H1 (cell line): Measurements from ENCODE around the gene SH3PXD2B. TPM values are rescaled to one million over a fixed set of nuclear protein-coding genes. Genes with fewer than 3 reads are reported as not detected.

Experiments
- CTCF ChIA-PET: fragments of 300-600 bp; sonication (Branson Sonifier 250); formaldehyde crosslinking; loops from one replicate; lab custom pipeline; 2021; ENCODE audit not compliant: partially characterized antibody; lab: Charles Lee
- POLR2A ChIA-PET: fragments of 300-600 bp; sonication (Branson Sonifier 250); formaldehyde crosslinking; loops from one replicate; lab custom pipeline; 2021; ENCODE audit warnings: inconsistent platforms; ENCODE audit not compliant: partially characterized antibody; lab: Charles Lee
- DNase-seq, 2 experiments: peaks; one replicate each; pipeline versions ENCODE4 v3.0.0 to v3.0.0-alpha.2; 2010 to 2022; ENCODE audit warnings: low spot score in 2 of 2, low read depth in 1 of 2, mixed read lengths in 1 of 2
- FAIRE-seq: peaks from 2 replicates; lab custom pipeline; 2011; peaks lifted over from hg19 to GRCh38; lab: Jason Lieb, UNC
- H2AFZ ChIP-seq: 2 replicates; pipeline ENCODE4 v1.8.1; 2012; ENCODE audit warnings: low read length, inconsistent platforms
- H2AK5ac ChIP-seq: 2 replicates; pipeline ENCODE4 v1.6.1; 2013; ENCODE audit warnings: low read depth, low read length
- H2BK120ac ChIP-seq: replicated peaks from 2 replicates; pipeline ENCODE3; 2013; ENCODE audit warnings: low read depth, low read length, inconsistent platforms
- H2BK12ac ChIP-seq: 2 replicates; pipeline ENCODE4 v1.6.1; 2013; ENCODE audit warnings: low read depth, low read length
- H2BK15ac ChIP-seq: 2 replicates; pipeline ENCODE4 v1.6.1; 2013; ENCODE audit warnings: low read length
- H2BK20ac ChIP-seq: 2 replicates; pipeline ENCODE4 v1.6.1; 2013; ENCODE audit warnings: low read length
- H2BK5ac ChIP-seq: 2 replicates; pipeline ENCODE4 v1.6.1; 2013; ENCODE audit warnings: low read depth, low read length
- H3K14ac ChIP-seq: 2 replicates; pipeline ENCODE4 v1.6.1; 2013; ENCODE audit warnings: inconsistent platforms; ENCODE audit not compliant: insufficient read length
- H3K18ac ChIP-seq: 2 replicates; pipeline ENCODE4 v1.6.1; 2013; ENCODE audit warnings: low read length; ENCODE audit errors: extremely low read depth
- H3K23ac ChIP-seq: 2 replicates; pipeline ENCODE4 v1.6.1; 2013; ENCODE audit warnings: inconsistent platforms; ENCODE audit not compliant: insufficient read length
- H3K23me2 ChIP-seq: 2 replicates; pipeline ENCODE4 v1.6.1; 2013; ENCODE audit warnings: low read depth, low read length
- H3K27ac ChIP-seq: 2 replicates; pipeline ENCODE4 v1.6.1; 2011; ENCODE audit warnings: low read depth, low read length, inconsistent platforms
- H3K27me3 ChIP-seq, 4 experiments: replicated peaks in 1 of 4; 1 replicate in 1 of 4; 2 replicates in 3 of 4; pipeline versions ENCODE4 v1.6.1 to v1.8.1; 2011 to 2013; ENCODE audit warnings: low read length in 3 of 4, mild to moderate bottlenecking in 3 of 4, inconsistent platforms in 2 of 4, mixed read lengths in 2 of 4, moderate library complexity in 1 of 4; ENCODE audit not compliant: control insufficient read depth in 3 of 4, insufficient read depth in 3 of 4; ENCODE audit errors: extremely low read depth in 1 of 4
- H3K36me3 ChIP-seq, 4 experiments: 2 replicates each; pipeline versions ENCODE4 v1.6.1 to v1.8.1; 2011 to 2013; ENCODE audit warnings: mild to moderate bottlenecking in 4 of 4, low read length in 3 of 4, moderate library complexity in 2 of 4, control low read depth in 1 of 4, inconsistent platforms in 1 of 4; ENCODE audit not compliant: insufficient read depth in 4 of 4, control insufficient read depth in 2 of 4
- H3K4ac ChIP-seq: replicated peaks from 2 replicates; pipeline ENCODE3; 2013; ENCODE audit warnings: low read length, low read depth, mixed read lengths, inconsistent platforms; ENCODE audit not compliant: insufficient read length
- H3K4me1 ChIP-seq, 4 experiments: replicated peaks in 1 of 4; 1 replicate in 1 of 4; 2 replicates in 3 of 4; pipeline versions ENCODE4 v1.6.1 to v1.8.1; 2011 to 2013; ENCODE audit warnings: low read length in 3 of 4, inconsistent platforms in 2 of 4, mixed read lengths in 1 of 4; ENCODE audit not compliant: insufficient read depth in 4 of 4, control insufficient read depth in 3 of 4
- H3K4me2 ChIP-seq, 2 experiments: 2 replicates each; pipeline versions ENCODE4 v1.6.1 to v1.8.1; 2011 to 2013; ENCODE audit warnings: low read depth in 2 of 2, low read length in 2 of 2, control low read depth in 1 of 2, inconsistent platforms in 1 of 2, mild to moderate bottlenecking in 1 of 2; ENCODE audit not compliant: insufficient read depth in 1 of 2
- H3K4me3 ChIP-seq, 4 experiments: fragments of 200-600, 300-600 bp in 1 of 4; sonication (generic), shearing (Covaris generic), sonication (Bioruptor Twin) in 1 of 4; 2 replicates each; pipeline versions ENCODE4 v1.5.1 to v1.8.1; 2011 to 2016; ENCODE audit warnings: low read length in 4 of 4, low read depth in 3 of 4, control low read depth in 2 of 4, inconsistent platforms in 2 of 4, mild to moderate bottlenecking in 2 of 4, mixed read lengths in 1 of 4, moderate library complexity in 1 of 4; ENCODE audit not compliant: insufficient read depth in 2 of 4; ENCODE audit errors: extremely low read depth in 1 of 4
- H3K56ac ChIP-seq: replicated peaks from 2 replicates; pipeline ENCODE3; 2013; ENCODE audit warnings: low read depth, mild to moderate bottlenecking, mixed read lengths, low read length, inconsistent platforms; ENCODE audit not compliant: insufficient read length
- H3K79me1 ChIP-seq: 2 replicates; pipeline ENCODE4 v1.6.1; 2013; ENCODE audit warnings: low read depth, low read length, control low read depth
- H3K79me2 ChIP-seq, 2 experiments: 2 replicates each; pipeline versions ENCODE4 v1.6.1 to v1.8.1; 2012 to 2013; ENCODE audit warnings: low read length in 2 of 2, mild to moderate bottlenecking in 2 of 2, inconsistent platforms in 1 of 2; ENCODE audit not compliant: insufficient read depth in 2 of 2, control insufficient read depth in 1 of 2
- H3K9ac ChIP-seq, 4 experiments: replicated peaks in 1 of 4; 1 replicate in 1 of 4; 2 replicates in 3 of 4; pipeline versions ENCODE4 v1.6.1 to v1.8.1; 2011 to 2013; ENCODE audit warnings: low read depth in 3 of 4, low read length in 3 of 4, control low read depth in 2 of 4, mild to moderate bottlenecking in 2 of 4, moderate library complexity in 2 of 4, inconsistent platforms in 1 of 4; ENCODE audit errors: extremely low read depth in 1 of 4
- H3K9me3 ChIP-seq, 2 experiments: 2 replicates each; pipeline versions ENCODE4 v1.6.1 to v1.8.1; 2012 to 2013; ENCODE audit warnings: mild to moderate bottlenecking in 2 of 2, moderate library complexity in 2 of 2, control low read depth in 1 of 2, inconsistent platforms in 1 of 2, low read depth in 1 of 2, low read length in 1 of 2, mixed read lengths in 1 of 2; ENCODE audit not compliant: insufficient read depth in 2 of 2
- H4K20me1 ChIP-seq, 2 experiments: replicated peaks in 1 of 2; 2 replicates each; pipeline versions ENCODE3 to v1.8.1; 2011 to 2013; ENCODE audit warnings: inconsistent platforms in 2 of 2, low read length in 2 of 2, mild to moderate bottlenecking in 1 of 2; ENCODE audit not compliant: insufficient read depth in 2 of 2, control insufficient read depth in 1 of 2
- H4K5ac ChIP-seq: 2 replicates; pipeline ENCODE4 v1.6.1; 2013; ENCODE audit warnings: low read length, low read depth, mixed read lengths, inconsistent platforms; ENCODE audit not compliant: insufficient read length
- H4K8ac ChIP-seq: 2 replicates; pipeline ENCODE4 v1.8.0; 2013; ENCODE audit warnings: mild to moderate bottlenecking, moderate library complexity, low read length, inconsistent platforms; ENCODE audit not compliant: insufficient read depth; ENCODE audit errors: extremely low read depth
- H4K91ac ChIP-seq: replicated peaks from 2 replicates; pipeline ENCODE3; 2013; ENCODE audit warnings: low read length, mixed read lengths, inconsistent platforms; ENCODE audit not compliant: insufficient read length
- BACH1 ChIP-seq: IDR thresholded peaks from 2 replicates; pipeline ENCODE4 v1.6.1; 2012; ENCODE audit warnings: low read length, improper control_type of control experiment
- TAF1 ChIP-seq: IDR thresholded peaks from 2 replicates; pipeline ENCODE4 v1.6.1; 2011; ENCODE audit warnings: mild to moderate bottlenecking, low read depth, low read length
- TAF7 ChIP-seq: optimal IDR thresholded peaks from 2 replicates; pipeline ENCODE3; 2011; ENCODE audit warnings: low read depth, mild to moderate bottlenecking, inconsistent platforms, low read length, moderate library complexity, borderline replicate concordance
- TEAD4 ChIP-seq: IDR thresholded peaks from 2 replicates; pipeline ENCODE4 v1.6.1; 2012; ENCODE audit warnings: low read depth, low read length, inconsistent platforms, mixed read lengths
- WGBS, 2 experiments: shearing (Covaris generic) in 1 of 2; methylation state at CpG; one replicate each; pipeline versions ENCODE4 v1.1.6 to v1.1.7; 2013 to 2015; ENCODE audit warnings: low lambda C conversion rate in 2 of 2, mixed read lengths in 2 of 2, inconsistent platforms in 1 of 2, low coverage in 1 of 2, missing lambda C conversion rate in 1 of 2; ENCODE audit not compliant: insufficient replicate concordance in 2 of 2, insufficient coverage in 1 of 2, insufficient read length in 1 of 2; ENCODE audit errors: extremely low coverage in 1 of 2, missing lambda C conversion rate in 1 of 2; 5-methylcytosine and 5-hydroxymethylcytosine counted together
- polyA plus RNA-seq, 7 experiments: library from polyadenylated mRNA; depleted of rRNA in 3 of 7; stranded (reverse) in 5 of 7; unstranded in 2 of 7; fragments of >200 nt in 5 of 7; fragments of 200-250 nt in 2 of 7; gene quantifications; 1 replicate in 5 of 7; 2 replicates in 1 of 7; 4 replicates in 1 of 7; pipeline versions ENCODE4 v1.2.1 to v1.2.3, GENCODE V29; 2011 to 2013; ENCODE audit warnings: missing spikeins in 2 of 7, mixed read lengths in 2 of 7
- total RNA-seq: library from RNA; stranded (reverse); fragmentation: NEBNext Ultra II Directional; extraction: Animal tissue kit (Norgen Biotek cat#: 25700); gene quantifications from 2 replicates; pipeline ENCODE4 v1.2.1, GENCODE V29; 2021

SH3PXD2B gene
- total and polyA plus RNA-seq, 2 of the 8 experiments (the other 6 are each of a cell fraction or from before 2014, with no cell fraction given), result 32.9 to 72.9 TPM

DNA sequence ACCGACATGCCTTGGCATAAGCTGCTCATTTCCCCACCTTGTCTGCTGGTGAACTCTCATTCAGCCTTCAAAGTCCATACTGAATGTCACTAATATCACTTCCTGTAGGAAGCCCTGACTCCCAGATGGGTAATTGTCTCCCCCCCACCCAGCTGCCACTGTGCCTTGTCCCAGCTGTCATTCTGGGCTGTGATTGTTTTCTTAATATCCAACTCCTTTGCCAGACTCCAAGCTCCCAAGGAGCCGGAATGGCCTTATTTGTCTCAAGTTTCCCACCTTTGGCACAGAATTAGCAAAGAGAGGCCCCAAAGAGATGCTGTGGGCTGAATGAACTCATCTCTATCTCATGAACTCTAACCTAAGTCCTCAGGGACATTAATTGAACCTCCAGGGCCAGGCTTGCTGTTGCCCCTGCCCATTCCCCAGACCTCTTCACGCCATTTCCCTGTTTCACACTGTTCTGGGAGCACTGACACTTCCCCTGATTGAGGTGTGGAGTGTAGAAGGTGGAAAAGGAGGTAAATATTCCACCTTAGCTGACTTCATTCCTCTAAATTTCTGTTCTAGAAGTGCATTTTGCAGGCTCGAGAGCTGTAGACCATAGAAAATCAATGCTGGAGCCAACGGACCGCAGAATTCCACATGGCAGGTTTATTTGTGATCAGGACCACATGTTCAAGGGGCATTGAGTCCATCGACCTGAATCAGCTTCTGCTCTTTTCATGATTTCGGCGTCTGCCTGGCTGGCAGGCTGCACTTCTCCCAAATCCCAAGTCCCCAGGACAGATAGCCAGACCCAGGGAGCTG is 4.9 kb upstream of the SH3PXD2B start:
- ChIA-PET POLR2A (no interaction called here), CTCF (interaction anchor here (0.6 to 5.5 kb wide), 5 partner anchors 9 to 238 kb away, joined by 3 to 41 read pairs (median 11); no protein-coding TSS in a partner anchor)
- FAIRE-seq, result no peak
- Histone ChIP-seq H3K4me1 (peaks cover 9 to 12% (median 12%) of the 10 kb centered on the region in 4 experiments), H2BK20ac (no peak overlapping the region), H2BK120ac (no peak overlapping the region), H2AK5ac (no peak overlapping the region), H3K14ac (no peak overlapping the region), H3K4me2 (no peak overlapping the region), H3K79me2 (no peaks in the 10 kb centered on the region), H2BK12ac (no peak overlapping the region), H3K79me1 (no peaks in the 10 kb centered on the region), H3K27me3 (no peaks in the 10 kb centered on the region; a peak in 3 of 7 replicates), H4K5ac (no peak overlapping the region), H3K36me3 (no peaks in the 10 kb centered on the region), H3K9me3 (no peaks in the 10 kb centered on the region), H3K4me3 (no peak overlapping the region), H3K9ac (no peak overlapping the region), H3K23ac (no peak overlapping the region), H2BK5ac (no peak overlapping the region), H2BK15ac (no peak overlapping the region), H3K56ac (no peak overlapping the region), H2AFZ (no peak overlapping the region), H3K23me2 (0 out of 2 replicates have a peak, but pooled peaks cover 2% of the 10 kb centered on the region), H4K8ac (no peak overlapping the region), H3K18ac (no peak overlapping the region), H3K27ac (no peak overlapping the region), H4K20me1 (no peaks in the 10 kb centered on the region), H4K91ac (no peak overlapping the region), H3K4ac (no peak overlapping the region)
- 79% methylated on average over 9 of the region's 9 CpGs; no CpG with 5 or more reads in 1 of the 2 experiments for WGBS, 2 experiments
- no peak for DNase-seq
- TF ChIP-seq TAF7 (no peak), TEAD4 (no peak), TAF1 (no peak), BACH1 (no peak)
